GM18517 (cell line): ENCODE results near the gene RASA4B.
"Not testable (repeated sequence)": the region's sequence is repeated elsewhere in the genome, so short reads cannot be mapped to it uniquely, and the experiment has no call there.

Source experiments
- ATAC-seq: cut with Tn5 transposase; IDR thresholded peaks from one replicate; pipeline ENCODE4 v1.9.1; 2021; ENCODE audit warnings: mild to moderate bottlenecking, moderate library complexity; ENCODE audit not compliant: unreplicated experiment

RASA4B gene

GRCh38 chr7:102512642-102513221 lies 4.8 kb downstream of the RASA4B start:
- not testable (repeated sequence) for ATAC-seq

- ATAC-seq, result peak; percentile 36
Measured at GRCh38 chr7:102511860-102512522, 5.6 kb downstream of the RASA4B start.

- ATAC-seq, result not testable (repeated sequence)
Measured at GRCh38 chr7:102510575-102510974, 7.0 kb downstream of the RASA4B start.

- not testable (repeated sequence) for ATAC-seq
Measured at GRCh38 chr7:102507410-102508088, 10.0 kb downstream of the RASA4B start.

- not testable (repeated sequence) for ATAC-seq
Measured at GRCh38 chr7:102505298-102506185, 12.0 kb downstream of the RASA4B start.

- ATAC-seq, result not testable (repeated sequence)
Measured at GRCh38 chr7:102503141-102503540, 14.4 kb downstream of the RASA4B start.

GRCh38 chr7:102498321-102498720 lies 19.3 kb downstream of the RASA4B start:
- ATAC-seq, result not testable (repeated sequence)

GRCh38 chr7:102497308-102497707 lies 20.3 kb downstream of the RASA4B start:
- ATAC-seq, result not testable (repeated sequence)

- ATAC-seq, result not testable (repeated sequence)
Measured at GRCh38 chr7:102496861-102497260, 20.7 kb downstream of the RASA4B start.

- ATAC-seq, result peak; percentile 54
Measured at GRCh38 chr7:102494473-102495149, 23.0 kb downstream of the RASA4B start.

- not testable (repeated sequence) for ATAC-seq
Measured at GRCh38 chr7:102494026-102494425, 23.6 kb downstream of the RASA4B start.

- not testable (repeated sequence) for ATAC-seq
Measured at GRCh38 chr7:102493220-102493935, 24.2 kb downstream of the RASA4B start.

- ATAC-seq, result not testable (repeated sequence)
Measured at GRCh38 chr7:102490529-102491075, 27.0 kb downstream of the RASA4B start.

GRCh38 chr7:102484317-102484716 lies 33.3 kb downstream of the RASA4B start:
- ATAC-seq, result not testable (repeated sequence)

GRCh38 chr7:102481962-102482361 lies 35.6 kb downstream of the RASA4B start:
- not testable (repeated sequence) for ATAC-seq

- not testable (repeated sequence) for ATAC-seq
Measured at GRCh38 chr7:102479982-102480637, 37.5 kb downstream of the RASA4B start.

- peak; percentile 49 for ATAC-seq
Measured at GRCh38 chr7:102479209-102479584, 38.4 kb downstream of the RASA4B start.

- ATAC-seq, result peak; percentile 63
Measured at GRCh38 chr7:102478314-102479208, 39.0 kb downstream of the RASA4B start, which contains the start of gene POLR2J. Gene POLR2J, minus strand, starts transcription at chr7:102478922. Its CDS starts 62 bp downstream, at chr7:102478860.
